NK-92 treated with Interleukin-12 subunit alpha and Interleukin-12 subunit beta, amount 100 ng/mL, for 24 hours (cell line): ENCODE measurements around the gene TMPRSS9.
A peak's percentile ranks its signal among the peaks of the same experiment; 100 is the strongest.

Experiments
- DNase-seq: peaks from one replicate; lab custom pipeline; 2025; lab: John Stamatoyannopoulos, UW

The TMPRSS9 gene

DNA sequence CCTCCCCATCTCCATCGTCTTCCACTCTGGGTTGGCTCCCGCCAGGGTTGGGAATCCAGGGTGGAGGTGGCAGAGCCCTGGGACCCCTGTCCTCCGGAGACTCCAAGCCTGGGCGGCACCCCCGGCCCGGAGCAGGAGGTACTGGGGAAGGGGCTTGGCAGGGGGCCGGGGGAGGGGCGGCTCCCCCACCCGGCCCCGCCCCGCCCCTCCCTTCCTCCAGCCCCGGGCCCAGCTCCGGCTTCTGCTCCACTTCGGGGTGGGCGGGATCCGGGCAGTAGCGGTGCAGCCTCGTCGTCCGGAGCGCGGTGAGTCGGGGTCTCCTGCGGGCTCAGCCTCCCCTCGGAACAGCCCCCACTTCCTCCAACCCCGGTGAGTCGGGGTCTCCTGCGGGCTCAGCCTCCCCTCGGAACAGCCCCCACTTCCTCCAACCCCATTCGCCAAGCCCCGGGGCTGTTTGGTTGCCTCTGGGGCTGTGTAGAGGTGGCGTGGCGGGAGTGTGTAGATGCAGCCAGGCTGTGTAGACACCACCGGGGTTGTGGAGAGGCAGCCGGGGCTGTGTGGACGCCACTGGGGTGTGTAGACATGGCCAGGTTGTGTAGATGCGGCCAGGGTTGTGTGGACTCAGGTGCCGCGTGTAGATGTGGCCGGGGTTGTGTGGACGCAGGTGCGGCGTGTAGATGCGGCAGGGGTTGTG, at the start of gene TMPRSS9:
Gene TMPRSS9, plus strand, starts transcription at position 274 of the 694 bp plus-strand sequence. CDS start 29,521 bp downstream, outside the sequence.
- no peak for DNase-seq

- DNase-seq, result no peak
These were observed 49.0 kb upstream of the TMPRSS9 start for GRCh38 chr19:2311093-2311492.

DNA sequence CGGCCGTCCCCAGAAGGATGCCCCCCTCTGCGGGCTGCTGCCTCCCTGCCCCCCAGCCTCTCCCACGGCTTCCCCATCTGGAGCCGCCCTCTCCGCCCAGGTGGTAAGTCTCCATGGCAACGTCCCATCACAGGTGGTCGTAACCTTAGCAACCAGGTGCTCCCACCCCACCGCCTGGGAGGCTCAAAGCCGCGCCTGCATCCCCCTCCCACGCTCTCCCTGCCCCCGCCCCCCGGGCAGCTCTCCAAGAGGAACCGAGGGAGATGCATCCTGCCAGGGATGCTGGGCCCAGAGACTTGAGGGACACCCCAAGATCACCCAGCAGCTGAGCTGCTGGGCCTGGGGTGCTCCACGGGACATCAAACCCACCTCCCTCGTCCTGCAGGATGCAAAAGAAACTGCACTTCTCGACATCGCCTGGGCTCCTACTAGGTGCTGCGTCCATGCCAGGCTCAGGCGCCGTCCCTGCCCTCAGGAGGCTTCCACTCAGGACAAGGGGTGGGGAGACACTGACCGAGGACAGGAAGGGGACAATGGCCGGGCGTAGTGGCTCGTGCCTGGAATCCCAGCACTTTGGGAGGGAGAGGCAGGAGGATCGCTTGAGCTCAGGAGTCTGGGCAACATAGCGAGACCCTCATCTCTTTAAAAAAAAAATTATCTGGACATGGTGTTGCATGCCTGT, 47.1 kb upstream of the TMPRSS9 start:
- no peak for DNase-seq

- no peak for DNase-seq
These were observed 44.8 kb upstream of the TMPRSS9 start for GRCh38 chr19:2315121-2315817.

- DNase-seq, result no peak
These were observed 44.2 kb upstream of the TMPRSS9 start for GRCh38 chr19:2315818-2316353.

GRCh38 chr19:2317300-2317699, 42.8 kb upstream of the TMPRSS9 start:
- no peak for DNase-seq

DNA sequence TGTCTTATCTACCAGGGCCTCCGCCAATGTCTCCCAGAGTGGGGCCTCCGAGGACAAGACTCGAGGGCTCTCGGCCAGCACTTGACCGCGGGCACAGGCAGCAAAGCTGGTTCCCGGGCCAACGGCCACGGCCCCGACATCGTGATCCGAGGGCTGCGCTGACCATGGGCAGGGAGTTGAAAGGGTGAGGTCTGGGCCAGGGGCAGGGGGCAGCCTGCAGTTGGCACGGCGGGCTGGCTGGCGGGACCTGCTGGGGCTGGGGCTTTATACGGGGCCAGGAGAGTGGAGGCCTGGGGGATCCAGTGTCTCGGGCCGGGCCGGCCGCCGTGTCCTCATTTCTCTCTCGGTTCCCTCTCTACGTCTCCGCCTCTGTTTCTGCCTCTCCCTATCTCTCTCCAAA, 42.3 kb upstream of the TMPRSS9 start:
- DNase-seq, result no peak

DNA sequence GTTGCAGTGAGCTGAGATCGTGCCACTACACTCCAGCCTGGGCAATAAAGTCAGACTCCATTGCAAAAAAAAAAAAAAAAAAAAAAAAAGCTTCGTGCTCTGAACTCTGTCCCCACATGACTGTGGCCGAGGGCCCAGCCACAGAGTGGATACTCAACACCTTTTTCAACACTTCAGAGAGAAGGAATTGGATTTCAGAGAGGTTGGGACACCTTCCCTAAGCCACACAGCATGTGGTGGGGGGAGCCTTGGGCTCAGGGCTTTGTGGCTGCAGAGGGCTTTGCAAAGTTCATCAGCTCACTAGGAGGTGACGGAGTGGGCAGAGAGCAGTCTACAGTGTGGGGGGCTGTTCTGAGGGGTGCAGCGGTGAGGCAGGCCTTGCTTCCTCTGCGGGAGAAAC, 41.1 kb upstream of the TMPRSS9 start:
- no peak for DNase-seq

DNA sequence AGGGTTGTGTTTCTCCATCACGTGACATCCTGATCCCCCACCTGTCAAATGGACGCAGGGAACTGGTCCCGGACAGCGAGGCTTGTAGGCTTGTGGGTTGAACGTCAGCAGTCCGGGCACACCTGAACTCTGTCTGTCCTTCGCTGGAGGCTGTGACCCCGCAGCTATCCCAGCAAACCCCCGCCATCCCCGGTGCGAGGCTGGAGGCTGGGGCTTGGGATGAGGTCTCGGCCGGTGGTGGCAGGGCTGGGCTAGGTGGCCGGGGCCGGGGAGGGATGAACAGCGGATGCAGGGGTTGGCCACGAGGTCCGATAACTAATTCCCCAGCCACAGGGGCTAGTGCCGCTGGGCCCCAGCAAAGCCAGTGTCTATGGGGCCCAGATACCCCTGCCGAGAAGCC, 40.5 kb upstream of the TMPRSS9 start:
- DNase-seq, result no peak

- DNase-seq, result no peak
These were observed 40.0 kb upstream of the TMPRSS9 start for GRCh38 chr19:2320049-2320448.

DNA sequence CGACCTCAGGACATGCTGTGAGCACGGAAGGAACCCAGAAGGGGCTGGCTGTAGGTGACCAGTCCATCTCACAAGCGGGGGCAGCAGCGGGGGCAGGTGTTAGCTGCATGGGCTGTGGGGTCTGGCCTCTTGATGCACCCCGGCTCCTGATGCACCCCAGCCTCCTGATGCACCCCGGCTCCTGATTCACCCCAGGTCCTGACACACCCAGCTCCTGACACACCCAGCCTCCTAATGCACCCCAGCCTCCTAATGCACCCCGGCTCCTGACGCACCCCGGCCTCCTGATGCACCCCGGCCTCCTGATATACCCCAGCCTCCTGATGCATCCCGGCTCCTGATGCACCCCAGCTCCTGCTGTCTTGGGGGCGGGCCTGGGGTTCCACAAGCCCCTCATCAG, 39.1 kb upstream of the TMPRSS9 start:
- no peak for DNase-seq

- DNase-seq, result no peak
These were observed 38.3 kb upstream of the TMPRSS9 start for GRCh38 chr19:2321565-2322283.

GRCh38 chr19:2323707-2324106, 36.4 kb upstream of the TMPRSS9 start:
- no peak for DNase-seq

DNA sequence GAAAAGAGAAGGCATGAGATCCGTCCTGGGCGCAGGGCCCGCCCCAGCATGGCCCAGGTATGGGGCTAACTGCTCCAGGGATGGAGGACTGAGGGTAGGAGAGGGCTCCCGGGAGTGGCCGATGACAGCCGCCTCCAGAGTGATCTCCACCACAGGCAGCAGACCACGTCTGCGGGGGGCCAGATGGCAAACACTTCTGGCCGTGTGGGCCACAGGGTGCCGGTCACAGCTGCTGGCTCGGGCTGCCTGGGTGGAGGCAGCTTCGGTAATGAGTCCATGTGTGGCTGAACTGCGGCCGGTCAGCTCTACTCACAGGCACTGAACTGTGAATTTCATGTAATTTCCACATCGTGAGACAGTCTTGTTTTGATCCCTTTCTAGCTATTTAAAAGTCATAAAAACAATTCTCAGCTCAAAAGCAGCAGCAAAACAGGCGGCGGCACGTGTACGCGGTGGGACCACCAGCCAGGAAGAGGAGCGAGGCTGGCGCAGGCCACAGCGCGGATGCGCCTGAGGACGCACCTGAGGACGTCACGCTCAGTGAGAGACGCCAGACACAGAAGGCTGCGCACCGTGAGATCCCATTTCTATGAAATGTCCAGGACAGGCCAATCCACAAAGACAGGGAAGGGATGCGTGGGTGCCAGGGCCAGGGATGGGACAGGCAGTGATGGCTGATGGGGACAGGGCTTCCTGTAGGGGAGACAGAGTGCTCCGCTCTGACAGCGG, 35.7 kb upstream of the TMPRSS9 start:
- no peak for DNase-seq

- DNase-seq, result no peak
These were observed 34.6 kb upstream of the TMPRSS9 start for GRCh38 chr19:2325281-2326046.

GRCh38 chr19:2326699-2327360, 33.2 kb upstream of the TMPRSS9 start:
- DNase-seq, result no peak

- DNase-seq, result peak; percentile 64
These were observed 32.2 kb upstream of the TMPRSS9 start for GRCh38 chr19:2327773-2328400.

GRCh38 chr19:2328401-2329148, 31.5 kb upstream of the TMPRSS9 start, which contains the start of the genes LSM7 and SPPL2B:
Gene LSM7 (minus strand): TSS chr19:2328586. CDS start chr19:2328566, 20 bp downstream.
Gene SPPL2B (plus strand): TSS chr19:2328684. CDS start chr19:2328710, 26 bp downstream.
- DNase-seq, result peak; percentile 85

DNA sequence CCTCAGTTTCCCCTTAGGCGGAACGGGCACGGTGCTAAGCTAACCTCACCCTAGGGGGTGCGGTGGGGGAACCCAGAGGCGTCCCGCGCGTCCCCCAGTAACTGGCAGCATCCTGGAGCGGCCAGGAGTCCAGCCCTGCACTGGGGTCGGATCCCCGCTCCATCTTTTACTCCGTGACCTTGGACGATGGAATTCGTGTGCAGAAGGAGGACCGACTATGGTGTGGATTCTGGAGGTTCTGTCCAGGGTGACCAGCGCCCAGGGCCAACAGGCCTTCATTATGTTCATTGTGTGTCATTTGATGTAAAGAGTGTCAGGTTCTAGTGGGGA, 31.0 kb upstream of the TMPRSS9 start:
- no peak for DNase-seq
